Bronchial epithelial cell (primary cell): ENCODE measurements around the gene LIN7A. TPM values are rescaled to one million over a fixed set of nuclear protein-coding genes. Genes with fewer than 3 reads are reported as not detected.
"Not testable (repeated sequence)": the region's sequence is repeated elsewhere in the genome, so short reads cannot be mapped to it uniquely, and the experiment has no call there.

ENCODE experiments used
- DNase-seq: peaks from one replicate; pipeline ENCODE4 v3.0.0-alpha.2; 2010; ENCODE audit warnings: low read depth
- FAIRE-seq: peaks from 2 replicates; lab custom pipeline; 2011; peaks lifted over from hg19 to GRCh38; lab: Jason Lieb, UNC
- H3K27me3 ChIP-seq: 2 replicates; pipeline ENCODE4 v1.5.1; 2011; ENCODE audit warnings: low read length; ENCODE audit not compliant: control insufficient read depth, insufficient read depth
- H3K36me3 ChIP-seq: 2 replicates; pipeline ENCODE4 v1.5.1; 2011; ENCODE audit warnings: low read length; ENCODE audit not compliant: control insufficient read depth, insufficient read depth
- H3K4me3 ChIP-seq: 2 replicates; pipeline ENCODE4 v1.5.1; 2011; ENCODE audit warnings: mild to moderate bottlenecking, low read depth, low read length, control low read depth
- CTCF ChIP-seq: IDR thresholded peaks from 2 replicates; pipeline ENCODE4 v1.5.1; 2011; ENCODE audit warnings: mild to moderate bottlenecking, moderate library complexity, low read length, control low read depth, inconsistent platforms; ENCODE audit not compliant: insufficient read depth, severe bottlenecking
- total RNA-seq: library from RNA; depleted of rRNA; stranded (reverse); fragments of >200 nt; gene quantifications from 2 replicates; pipeline ENCODE4 v1.2.1, GENCODE V29; 2014

The LIN7A gene
- total RNA-seq, 1 donor from 2014 or later = under 0.01 TPM

GRCh38 chr12:80805106-80805505 lies 132.6 kb downstream of the LIN7A start:
- no peaks in the 10 kb centered on the region for H3K27me3 ChIP-seq
- FAIRE-seq = no peak
- no peak for TF ChIP-seq CTCF

DNA sequence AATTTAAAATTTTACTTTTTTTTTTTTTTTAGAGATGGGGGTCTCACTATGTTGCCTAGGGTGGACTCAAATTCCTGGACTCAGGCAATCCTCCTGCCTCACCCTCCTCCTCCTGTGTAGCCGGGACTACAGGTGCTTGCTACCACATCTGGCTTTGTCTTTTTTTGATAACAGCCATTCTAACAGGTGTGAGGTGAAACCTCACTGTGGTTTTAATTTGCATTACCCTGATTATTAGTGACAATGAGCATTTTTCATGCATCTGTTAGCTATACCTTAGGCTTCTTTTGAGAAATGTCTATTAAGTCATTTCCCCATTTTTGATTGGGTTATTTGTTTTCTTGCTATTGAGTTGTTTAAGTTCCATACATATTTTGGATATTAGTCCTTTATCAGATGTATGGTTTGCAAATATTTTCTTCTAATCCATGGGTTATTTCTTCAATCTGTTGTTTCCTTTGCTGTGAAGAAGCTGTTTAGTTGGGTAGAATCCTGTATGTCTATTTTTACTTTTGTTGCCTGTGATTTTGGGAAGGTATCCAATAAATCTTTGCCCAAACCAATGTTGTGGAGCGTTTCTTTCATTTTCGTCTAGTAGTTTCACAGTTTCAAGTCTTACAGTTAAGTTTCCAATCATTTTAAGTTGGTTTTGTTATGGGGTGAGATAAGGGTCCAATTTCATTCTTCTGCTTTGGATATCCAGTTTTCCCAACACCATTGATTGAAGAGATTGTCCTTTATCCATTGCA lies 134.9 kb downstream of the LIN7A start:
- no peak overlapping the region for H3K4me3 ChIP-seq
- TF ChIP-seq CTCF = no peak
- FAIRE-seq (no peak), DNase-seq (no peak)
- no peaks in the 10 kb centered on the region for H3K36me3 ChIP-seq
- no peaks in the 10 kb centered on the region for H3K27me3 ChIP-seq

More at GRCh38 chr12:80805106-80805505, 132.6 kb downstream of the LIN7A start:
- DNase-seq = peak; percentile 41
- no peaks in the 10 kb centered on the region for H3K36me3 ChIP-seq
- H3K4me3 ChIP-seq = no peak overlapping the region

- Histone ChIP-seq H3K4me3 (no peak overlapping the region), H3K36me3 (no peaks in the 10 kb centered on the region), H3K27me3 (no peaks in the 10 kb centered on the region)
- no peak for TF ChIP-seq CTCF
- no peak for FAIRE-seq
- DNase-seq = no peak
Observed at GRCh38 chr12:80798281-80798680, 139.5 kb downstream of the LIN7A start.

- no peaks in the 10 kb centered on the region for H3K27me3 ChIP-seq
- H3K4me3 ChIP-seq = no peak overlapping the region
- FAIRE-seq (no peak), DNase-seq (no peak)
- H3K36me3 ChIP-seq = no peaks in the 10 kb centered on the region
- TF ChIP-seq CTCF = no peak
Observed at GRCh38 chr12:80794551-80794950, 143.2 kb downstream of the LIN7A start.

GRCh38 chr12:80792861-80793260 lies 144.9 kb downstream of the LIN7A start:
- DNase-seq (no peak), FAIRE-seq (no peak)
- no peaks in the 10 kb centered on the region for H3K27me3 ChIP-seq
- H3K4me3 ChIP-seq = no peak overlapping the region
- TF ChIP-seq CTCF = no peak
- H3K36me3 ChIP-seq = no peaks in the 10 kb centered on the region

DNA sequence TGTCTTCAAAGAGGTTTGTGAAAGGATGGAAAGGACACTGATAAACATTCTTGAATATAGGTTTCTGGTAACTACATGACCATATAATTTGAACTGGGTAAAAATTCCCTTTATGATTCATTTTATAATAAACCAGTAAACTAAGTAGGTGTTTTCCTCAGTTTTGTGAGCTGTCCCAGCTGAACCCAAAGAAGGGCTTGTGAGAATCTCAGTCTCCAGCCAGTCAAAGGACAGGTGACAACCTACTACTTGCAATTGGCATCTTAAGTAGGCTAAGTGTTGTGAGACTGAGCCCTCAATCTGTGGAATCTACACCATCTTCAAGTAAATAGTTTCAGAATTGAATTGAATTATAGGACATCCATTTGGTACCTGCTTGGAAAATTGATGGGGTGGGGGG lies 145.9 kb downstream of the LIN7A start:
- no peak for DNase-seq
- FAIRE-seq = no peak
- Histone ChIP-seq H3K4me3 (no peak overlapping the region), H3K36me3 (no peaks in the 10 kb centered on the region), H3K27me3 (no peaks in the 10 kb centered on the region)
- TF ChIP-seq CTCF = no peak

- not testable (repeated sequence) for FAIRE-seq, H3K36me3 ChIP-seq, H3K27me3 ChIP-seq, DNase-seq, H3K4me3 ChIP-seq
Observed at GRCh38 chr12:80788407-80788806, 149.3 kb downstream of the LIN7A start.

DNA sequence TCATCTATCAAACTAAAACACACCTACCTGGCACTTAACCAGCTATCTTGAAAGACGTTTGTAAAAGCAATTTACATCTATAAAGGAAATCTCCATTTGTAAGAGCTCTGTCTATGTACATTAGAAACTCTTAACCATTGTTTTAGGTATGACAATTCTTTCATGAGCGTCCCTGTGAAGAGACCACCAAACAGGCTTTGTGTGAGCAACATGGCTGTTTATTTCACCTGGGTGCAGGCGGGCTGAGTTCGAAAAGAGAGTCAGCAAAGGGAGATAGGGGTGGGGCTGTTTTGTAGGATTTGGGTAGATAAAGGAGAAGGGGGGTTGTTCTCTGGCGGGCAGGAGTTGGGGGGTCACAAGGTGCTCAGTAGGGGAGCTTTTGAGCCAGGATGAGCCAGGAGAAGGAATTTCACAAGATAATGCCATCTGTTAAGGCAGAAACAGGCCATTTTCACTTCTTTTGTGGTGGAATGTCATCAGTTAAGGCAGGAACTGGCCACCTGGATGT lies 154.7 kb downstream of the LIN7A start:
- H3K27me3 ChIP-seq, FAIRE-seq, DNase-seq, H3K4me3 ChIP-seq, H3K36me3 ChIP-seq: not testable (repeated sequence)
